ENCODE measurements around the gene FAM53A. TPM values are rescaled to one million over a fixed set of nuclear protein-coding genes. Genes with fewer than 3 reads are reported as not detected.

Gene FAM53A
- total RNA-seq, 4 donors from 2014 or later: 1.2 to 18.4 (median 4.9) TPM

DNA sequence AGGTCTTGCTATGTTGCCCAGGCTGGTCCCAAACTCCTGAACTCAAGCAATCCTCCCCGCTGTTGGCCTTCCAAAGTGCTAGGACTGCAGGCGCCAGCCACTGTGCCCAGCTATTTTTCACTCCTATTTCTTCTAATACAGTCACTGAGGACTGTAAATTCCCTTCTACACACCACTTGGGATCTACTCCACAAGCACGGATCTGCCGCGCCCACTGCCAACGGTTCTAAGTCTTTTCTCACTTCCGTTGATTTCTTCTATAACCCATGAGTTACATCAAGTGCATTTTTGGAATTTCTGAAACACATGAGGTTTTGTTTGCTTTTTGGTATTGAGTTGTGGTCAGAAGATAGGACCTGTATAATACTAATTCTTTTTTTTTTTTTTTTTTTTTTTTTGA is 48.6 kb downstream of the FAM53A start:
- no peak for TF ChIP-seq POLR2AphosphoS5 (IDR thresholded peaks at IDR 0.05)
- TF ChIP-seq, protein P1, sequence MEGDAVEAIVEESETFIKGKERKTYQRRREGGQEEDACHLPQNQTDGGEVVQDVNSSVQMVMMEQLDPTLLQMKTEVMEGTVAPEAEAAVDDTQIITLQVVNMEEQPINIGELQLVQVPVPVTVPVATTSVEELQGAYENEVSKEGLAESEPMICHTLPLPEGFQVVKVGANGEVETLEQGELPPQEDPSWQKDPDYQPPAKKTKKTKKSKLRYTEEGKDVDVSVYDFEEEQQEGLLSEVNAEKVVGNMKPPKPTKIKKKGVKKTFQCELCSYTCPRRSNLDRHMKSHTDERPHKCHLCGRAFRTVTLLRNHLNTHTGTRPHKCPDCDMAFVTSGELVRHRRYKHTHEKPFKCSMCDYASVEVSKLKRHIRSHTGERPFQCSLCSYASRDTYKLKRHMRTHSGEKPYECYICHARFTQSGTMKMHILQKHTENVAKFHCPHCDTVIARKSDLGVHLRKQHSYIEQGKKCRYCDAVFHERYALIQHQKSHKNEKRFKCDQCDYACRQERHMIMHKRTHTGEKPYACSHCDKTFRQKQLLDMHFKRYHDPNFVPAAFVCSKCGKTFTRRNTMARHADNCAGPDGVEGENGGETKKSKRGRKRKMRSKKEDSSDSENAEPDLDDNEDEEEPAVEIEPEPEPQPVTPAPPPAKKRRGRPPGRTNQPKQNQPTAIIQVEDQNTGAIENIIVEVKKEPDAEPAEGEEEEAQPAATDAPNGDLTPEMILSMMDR (IDR thresholded peaks at IDR 0.05): no peak
- no peak for TF ChIP-seq POLR2A (IDR thresholded peaks at IDR 0.05)
- no peak for TF ChIP-seq EP300 (IDR thresholded peaks at IDR 0.05)
- Histone ChIP-seq H3K27ac (no peak overlapping the region), H3K27me3 (peaks cover 29% of the 10 kb centered on the region), H3K4me1 (no peaks in the 10 kb centered on the region), H3K9me3 (peaks cover 0 to 15% (median 0%) of the 10 kb centered on the region in 3 donors), H3K36me3 (no peaks in the 10 kb centered on the region), H3K4me3 (no peak overlapping the region)
- ATAC-seq: no peak
- WGBS, 2 donors (ENCODE audit: low coverage in 1 of 2): 78 to 83% methylated on average over 7 of the region's 7 CpGs

DNA sequence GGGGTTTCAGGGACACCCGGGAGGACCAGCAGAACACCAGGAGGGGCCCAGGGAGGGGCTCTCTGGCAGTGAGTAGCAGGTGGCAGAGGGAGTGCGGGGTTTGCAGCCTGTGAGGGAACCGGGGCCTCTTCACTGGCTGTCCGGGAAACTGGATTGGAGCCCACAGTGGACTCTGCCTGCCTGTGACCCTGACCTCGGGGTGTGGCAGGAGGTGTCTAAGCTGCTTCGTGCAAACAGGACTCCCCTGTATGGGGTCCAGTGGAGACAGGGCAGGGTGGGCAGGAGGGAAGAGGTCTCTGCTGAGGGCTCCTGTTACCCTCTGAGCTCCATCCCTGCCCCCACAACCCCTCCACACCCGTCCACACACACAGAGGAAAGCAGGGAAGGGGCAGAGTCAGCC is 50.1 kb downstream of the FAM53A start:
- WGBS, 2 donors (ENCODE audit: low coverage in 1 of 2): 67% methylated on average over 1 of the region's 7 CpGs; no CpG with 5 or more reads in 1 of the 2 donors
- Histone ChIP-seq H3K36me3 (no peaks in the 10 kb centered on the region), H3K9me3 (peaks cover 0 to 15% (median 0%) of the 10 kb centered on the region in 3 donors), H3K27me3 (peaks cover 36% of the 10 kb centered on the region), H3K27ac (no peak overlapping the region), H3K4me1 (no peaks in the 10 kb centered on the region), H3K4me3 (no peak overlapping the region)
- no peak for ATAC-seq
- TF ChIP-seq EP300 (IDR thresholded peaks at IDR 0.05): no peak
- TF ChIP-seq, protein P1 (IDR thresholded peaks at IDR 0.05): no peak
- TF ChIP-seq POLR2A (IDR thresholded peaks at IDR 0.05): no peak
- no peak for TF ChIP-seq POLR2AphosphoS5 (IDR thresholded peaks at IDR 0.05)

DNA sequence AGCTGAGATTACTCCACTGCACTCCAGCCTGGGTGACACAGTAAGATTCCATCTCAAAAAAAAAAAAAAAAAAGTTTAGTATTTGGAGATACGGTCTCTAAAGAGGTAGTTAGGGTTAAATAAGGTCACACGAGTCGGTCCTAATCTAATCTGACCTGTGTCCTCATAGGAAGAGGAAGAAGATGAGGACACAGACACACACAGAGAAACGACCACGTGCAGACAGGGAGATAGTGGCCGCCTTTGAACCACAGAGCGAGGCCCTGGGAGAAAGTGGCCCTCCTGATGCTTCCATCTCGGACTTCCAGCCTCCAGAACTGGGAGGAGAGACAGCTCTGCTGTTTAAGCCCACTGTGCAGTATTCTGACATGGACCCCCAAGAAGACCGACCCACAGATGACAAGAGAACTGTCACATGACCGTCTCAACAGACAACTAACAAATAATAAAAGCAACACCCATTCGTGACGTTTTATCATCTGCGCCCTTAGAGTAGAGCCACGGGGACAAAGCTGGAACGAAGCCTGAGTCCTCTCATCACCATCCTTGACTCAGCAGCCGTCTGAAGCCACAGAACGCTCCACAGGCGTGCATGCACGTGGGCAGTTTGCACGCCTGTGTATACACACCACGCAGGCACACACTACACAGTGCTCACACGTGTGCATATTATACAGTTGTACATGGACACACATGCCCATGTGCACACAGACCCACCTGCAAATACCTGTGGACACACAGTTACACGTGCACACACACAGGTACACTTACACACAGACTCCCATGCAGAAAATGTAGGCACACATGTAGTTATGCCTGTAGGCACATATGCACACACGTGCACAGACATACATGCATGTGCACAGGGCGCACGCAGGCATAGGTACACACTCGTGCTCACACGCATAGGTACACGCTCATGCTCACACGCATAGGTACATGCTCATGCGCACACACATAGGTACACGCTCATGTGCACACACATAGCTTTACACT is 51.7 kb downstream of the FAM53A start:
- ATAC-seq: no peak
- 64 to 79% methylated on average over 18 to 23 of the region's 32 CpGs for WGBS, 2 donors (ENCODE audit: low coverage in 1 of 2)
- no peak overlapping the region for H3K27ac ChIP-seq
- no peak overlapping the region for H3K4me3 ChIP-seq
- peaks cover 26% of the 10 kb centered on the region for H3K27me3 ChIP-seq
- no peaks in the 10 kb centered on the region for H3K4me1 ChIP-seq
- H3K9me3 ChIP-seq: peaks cover 0 to 15% (median 0%) of the 10 kb centered on the region in 3 donors
- TF ChIP-seq EP300 (IDR thresholded peaks at IDR 0.05) (no peak), POLR2AphosphoS5 (IDR thresholded peaks at IDR 0.05) (no peak), POLR2A (IDR thresholded peaks at IDR 0.05) (no peak)
- TF ChIP-seq, protein P1 (IDR thresholded peaks at IDR 0.05): no peak
- no peaks in the 10 kb centered on the region for H3K36me3 ChIP-seq

DNA sequence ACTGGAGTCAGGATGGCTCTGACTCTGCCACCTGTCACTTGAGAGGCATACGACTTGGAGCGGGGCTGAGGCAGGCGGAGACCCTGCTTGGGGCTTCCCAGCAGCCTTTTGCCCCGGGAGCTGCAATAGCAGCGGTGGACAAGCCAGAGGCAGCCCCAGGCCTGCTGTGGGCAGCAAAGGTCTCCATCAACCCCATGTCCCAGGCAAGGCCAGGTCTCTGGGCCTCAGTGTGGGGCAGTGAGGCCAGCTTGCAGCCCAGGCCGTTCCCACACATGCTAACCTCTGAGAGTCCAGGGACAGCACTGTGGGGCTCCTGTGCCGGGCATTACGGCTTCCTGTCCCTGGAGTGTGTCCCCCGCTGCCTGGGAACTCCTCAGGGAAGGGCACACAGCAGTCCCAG is 53.0 kb downstream of the FAM53A start:
- no peaks in the 10 kb centered on the region for H3K4me1 ChIP-seq
- WGBS, 2 donors (ENCODE audit: low coverage in 1 of 2): 83% methylated on average over 5 of the region's 9 CpGs; no CpG with 5 or more reads in 1 of the 2 donors
- ATAC-seq: no peak

DNA sequence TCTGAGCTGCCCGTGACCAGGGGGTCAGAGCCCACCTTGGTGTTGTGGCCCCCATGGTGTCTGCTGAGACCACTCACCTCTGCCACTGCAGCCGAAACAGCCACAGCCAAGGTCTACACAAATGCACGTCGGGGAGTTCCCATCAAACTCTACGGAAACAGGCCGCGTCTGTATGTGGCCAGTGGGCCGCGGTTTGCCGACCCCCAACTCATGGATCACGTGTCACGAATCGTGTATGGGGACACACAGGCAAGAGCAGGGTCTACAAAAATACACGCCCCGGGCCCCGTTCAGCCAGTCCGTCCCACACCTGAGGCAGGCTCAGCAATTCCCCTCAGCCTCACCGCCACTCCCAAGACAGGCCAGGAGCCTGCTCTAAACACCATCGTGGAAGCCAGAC is 53.8 kb downstream of the FAM53A start:
- H3K4me1 ChIP-seq: no peaks in the 10 kb centered on the region
- no peak for TF ChIP-seq POLR2AphosphoS5 (IDR thresholded peaks at IDR 0.05)
- no peak for TF ChIP-seq POLR2A (IDR thresholded peaks at IDR 0.05)
- TF ChIP-seq EP300 (IDR thresholded peaks at IDR 0.05): no peak
- TF ChIP-seq, protein P1 (IDR thresholded peaks at IDR 0.05): no peak
- no peak overlapping the region for H3K4me3 ChIP-seq
- H3K36me3 ChIP-seq: no peaks in the 10 kb centered on the region
- H3K9me3 ChIP-seq: peaks cover 0 to 8% (median 0%) of the 10 kb centered on the region in 3 donors
- H3K27me3 ChIP-seq: peaks cover 14% of the 10 kb centered on the region
- no peak for ATAC-seq
- H3K27ac ChIP-seq: no peak overlapping the region
- WGBS, 2 donors (ENCODE audit: low coverage in 1 of 2): no CpG with 5 or more reads among the region's 19 CpGs

More for the DNA sequence above, 53.0 kb downstream of the FAM53A start:
- no peak overlapping the region for H3K27ac ChIP-seq
- H3K27me3 ChIP-seq: peaks cover 14% of the 10 kb centered on the region
- H3K4me3 ChIP-seq: no peak overlapping the region
- H3K36me3 ChIP-seq: no peaks in the 10 kb centered on the region
- H3K9me3 ChIP-seq: peaks cover 0 to 15% (median 0%) of the 10 kb centered on the region in 3 donors
- no peak for TF ChIP-seq POLR2A (IDR thresholded peaks at IDR 0.05)

Measured in gastroesophageal sphincter (tissue), 4 donors.